ENCODE measurements around the gene ZC2HC1B.

The ZC2HC1B gene

DNA sequence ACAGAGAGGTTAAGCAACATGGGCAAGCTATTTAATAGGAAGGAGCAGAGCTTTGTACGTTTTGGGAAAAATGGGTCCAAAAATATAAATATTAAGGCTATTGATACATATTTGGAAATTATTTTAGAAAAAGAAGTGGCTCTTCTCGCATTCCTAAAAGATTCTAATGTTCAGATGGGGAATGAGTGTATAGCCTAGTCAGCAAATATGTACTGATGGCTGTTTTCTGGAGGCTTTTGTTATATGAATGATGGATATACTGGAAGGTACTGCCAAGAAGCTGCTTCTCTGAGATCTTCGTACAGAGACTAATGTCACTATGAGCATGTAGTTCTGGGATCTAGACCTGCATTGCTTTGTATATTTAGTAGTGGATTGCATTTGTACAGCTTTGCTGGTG is 72.1 kb downstream of the ZC2HC1B start:
- DNase-seq = no peak

DNA sequence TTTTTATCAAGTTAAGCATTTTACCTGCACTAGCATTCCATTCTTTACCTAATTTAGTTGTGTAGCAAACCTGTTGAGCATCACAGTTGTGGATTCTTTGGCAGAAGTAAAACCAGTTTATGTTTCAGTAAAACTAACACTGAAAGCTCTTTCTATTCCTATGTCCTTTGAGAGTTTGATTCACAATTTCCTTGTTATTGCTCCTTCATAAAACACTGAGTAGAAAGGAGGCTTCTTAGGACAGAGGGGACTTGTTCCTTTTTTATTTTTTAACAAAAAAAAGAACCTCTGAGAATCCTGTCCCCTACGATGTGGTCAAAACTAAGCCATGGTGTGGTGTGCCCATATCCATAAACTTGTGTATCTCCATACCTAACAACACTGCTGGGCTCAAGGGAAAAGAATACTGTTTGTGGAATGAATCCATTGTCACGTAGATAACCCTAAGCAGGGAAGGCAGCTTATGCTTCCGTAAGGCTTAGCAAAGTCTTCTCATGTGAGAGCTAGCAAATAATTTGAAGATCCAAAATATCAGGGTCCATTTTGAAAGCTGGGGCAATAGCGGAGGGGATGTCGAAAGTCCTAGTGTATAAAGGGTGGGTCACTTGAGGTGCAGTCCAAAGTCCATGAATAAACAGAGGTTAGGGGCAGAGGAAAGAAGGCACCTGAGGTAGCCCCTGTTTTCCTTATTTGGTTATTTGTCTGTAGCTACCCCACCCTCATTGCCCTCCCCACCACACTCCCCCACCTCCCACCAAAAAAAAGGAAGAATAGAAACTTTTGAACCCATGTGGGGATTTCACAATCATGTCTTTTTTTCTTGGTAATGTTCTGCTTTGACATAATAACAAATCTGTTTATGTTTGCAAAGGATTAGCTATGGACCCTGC is 72.7 kb downstream of the ZC2HC1B start:
- DNase-seq = no peak

DNA sequence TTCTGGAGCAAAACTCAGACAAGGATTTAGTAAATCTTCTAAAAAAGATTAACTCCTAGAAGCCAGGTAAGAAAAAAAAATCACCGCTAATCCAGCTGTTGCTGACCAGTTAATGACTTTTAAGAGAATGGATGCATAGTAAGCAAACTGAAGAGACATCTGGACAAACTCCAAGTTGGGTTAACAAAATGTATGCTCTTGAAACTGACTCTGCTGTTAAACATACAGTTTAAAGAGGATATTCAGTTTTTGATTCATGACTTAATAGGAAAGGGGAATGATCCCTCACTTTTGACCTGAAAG is 73.3 kb downstream of the ZC2HC1B start:
- no peak for DNase-seq

DNA sequence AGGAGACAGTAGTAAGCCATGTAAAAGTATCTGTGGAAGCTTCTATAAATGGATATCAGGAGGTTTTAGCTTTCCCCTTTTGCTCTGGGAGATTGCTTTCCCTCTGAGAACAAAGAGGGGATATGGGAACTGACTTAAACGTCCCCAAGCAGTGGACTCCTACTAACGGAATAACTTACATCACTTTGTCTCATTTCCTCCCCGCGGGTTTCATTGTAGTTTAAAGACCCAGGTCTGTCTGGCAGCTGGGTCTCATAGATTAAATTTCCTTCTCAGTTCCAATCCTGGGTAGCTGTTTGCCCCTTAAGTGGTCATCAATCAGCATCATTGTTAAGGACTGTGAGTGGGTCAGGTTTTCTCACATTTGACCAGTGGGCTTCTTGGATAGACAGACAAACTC is 75.1 kb downstream of the ZC2HC1B start:
- DNase-seq = no peak

DNA sequence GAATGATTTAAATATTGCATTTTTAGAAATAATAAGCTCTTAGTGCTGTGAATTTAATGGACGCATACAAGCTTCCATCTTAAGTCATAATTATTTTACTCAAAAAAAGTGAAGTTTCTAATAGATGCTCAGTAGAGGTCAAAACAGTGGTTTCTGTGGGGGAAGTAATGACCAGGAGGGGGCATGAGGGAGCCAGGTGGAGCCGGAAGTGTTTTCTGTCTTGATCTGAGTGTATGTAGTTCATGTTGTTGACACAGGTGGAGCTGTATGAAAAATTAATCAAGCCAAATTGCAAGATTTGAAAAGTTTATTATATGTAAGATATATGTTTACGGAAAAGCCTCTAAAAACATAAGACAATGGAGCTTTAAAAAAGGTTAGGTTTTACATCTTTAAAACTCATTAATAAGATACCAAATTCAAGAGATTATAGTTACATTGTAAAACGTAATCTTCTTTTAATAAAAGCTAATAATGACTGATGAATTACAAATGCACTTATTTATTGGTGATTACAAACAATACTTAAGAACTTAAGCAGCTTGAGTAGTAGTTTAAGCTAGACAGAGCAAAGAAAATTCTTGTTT is 75.8 kb downstream of the ZC2HC1B start:
- peak; percentile 46 for DNase-seq

DNA sequence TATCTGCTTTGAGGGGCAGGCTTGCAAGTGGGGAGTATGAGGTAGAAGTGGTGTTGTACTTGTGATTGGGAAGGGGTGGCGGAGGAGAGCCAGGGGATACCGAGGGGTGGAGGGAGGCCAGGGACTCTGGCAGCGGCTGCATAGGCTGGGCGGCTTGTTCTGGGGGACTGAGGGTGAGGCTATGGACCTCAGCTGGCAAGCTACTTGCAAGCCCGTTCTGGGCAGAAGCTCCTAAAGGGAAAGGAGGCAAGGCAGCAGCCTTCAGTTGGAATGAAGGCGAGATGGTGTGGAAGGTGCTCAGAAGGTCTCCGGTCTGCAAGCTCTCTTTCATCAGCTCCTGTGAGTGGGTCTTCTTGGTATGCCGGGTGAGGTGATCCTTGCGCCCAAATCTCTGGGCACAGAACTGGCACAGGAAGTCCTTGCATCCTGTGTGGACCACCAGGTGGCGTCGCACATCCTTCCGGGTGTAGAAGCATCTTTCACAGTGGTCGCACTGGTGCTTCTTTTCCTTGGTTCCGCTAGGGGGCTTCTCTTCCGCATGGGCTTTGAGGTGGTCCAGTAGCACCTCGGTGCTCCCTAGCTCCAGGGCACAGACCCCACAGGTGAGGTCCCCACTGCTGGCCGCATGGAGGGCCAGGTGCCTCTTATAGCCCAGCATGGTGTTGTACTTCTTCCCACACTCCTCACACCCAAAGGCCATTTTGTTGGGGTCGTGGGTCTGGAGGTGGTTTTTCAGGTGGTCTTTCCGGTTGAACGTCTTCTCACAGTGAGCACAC is 77.8 kb downstream of the ZC2HC1B start:
- peak; percentile 33 for DNase-seq

DNA sequence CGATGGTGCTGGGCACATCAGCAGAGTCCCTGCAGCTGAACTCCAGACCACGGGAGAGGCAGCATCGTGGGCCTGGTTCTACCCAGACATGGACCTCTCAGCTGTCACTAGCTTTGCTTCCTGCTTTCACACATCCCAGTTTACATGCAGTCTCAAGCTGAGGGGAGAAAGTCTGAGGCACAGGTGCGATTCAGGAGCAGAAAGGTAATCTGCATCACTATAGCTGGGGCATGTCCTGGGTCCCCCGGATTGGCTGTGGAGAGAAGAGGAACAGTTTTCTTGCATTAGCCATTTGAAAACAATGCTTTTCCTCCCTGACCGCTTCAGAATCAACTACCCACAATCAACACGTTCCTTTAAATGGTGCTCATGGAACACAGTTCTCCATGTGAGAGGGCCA is 83.9 kb downstream of the ZC2HC1B start:
- no peak for DNase-seq

- DNase-seq = no peak
Measured at GRCh38 chr6:143949535-143949934, 85.3 kb downstream of the ZC2HC1B start.

GRCh38 chr6:143949962-143950361 is 85.7 kb downstream of the ZC2HC1B start:
- no peak for DNase-seq

DNA sequence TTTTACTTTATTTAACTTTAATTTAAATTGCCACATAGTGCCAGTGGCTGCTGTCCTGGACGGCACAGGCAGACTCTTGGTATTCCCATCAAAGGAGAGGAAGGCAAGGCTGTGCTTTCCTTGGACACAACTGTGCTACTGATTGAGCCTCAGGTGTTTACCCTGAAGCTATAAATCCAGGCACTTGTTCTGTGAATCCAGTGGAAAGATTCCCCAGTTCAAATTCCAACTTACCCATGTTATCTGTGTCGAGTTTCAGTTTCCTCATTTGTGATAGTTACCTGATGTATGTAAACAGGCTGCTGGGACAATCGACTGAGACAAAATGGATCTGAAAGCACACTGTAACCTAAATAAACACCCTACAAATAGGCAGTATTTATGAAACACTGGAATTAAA is 86.6 kb downstream of the ZC2HC1B start:
- DNase-seq = no peak

DNA sequence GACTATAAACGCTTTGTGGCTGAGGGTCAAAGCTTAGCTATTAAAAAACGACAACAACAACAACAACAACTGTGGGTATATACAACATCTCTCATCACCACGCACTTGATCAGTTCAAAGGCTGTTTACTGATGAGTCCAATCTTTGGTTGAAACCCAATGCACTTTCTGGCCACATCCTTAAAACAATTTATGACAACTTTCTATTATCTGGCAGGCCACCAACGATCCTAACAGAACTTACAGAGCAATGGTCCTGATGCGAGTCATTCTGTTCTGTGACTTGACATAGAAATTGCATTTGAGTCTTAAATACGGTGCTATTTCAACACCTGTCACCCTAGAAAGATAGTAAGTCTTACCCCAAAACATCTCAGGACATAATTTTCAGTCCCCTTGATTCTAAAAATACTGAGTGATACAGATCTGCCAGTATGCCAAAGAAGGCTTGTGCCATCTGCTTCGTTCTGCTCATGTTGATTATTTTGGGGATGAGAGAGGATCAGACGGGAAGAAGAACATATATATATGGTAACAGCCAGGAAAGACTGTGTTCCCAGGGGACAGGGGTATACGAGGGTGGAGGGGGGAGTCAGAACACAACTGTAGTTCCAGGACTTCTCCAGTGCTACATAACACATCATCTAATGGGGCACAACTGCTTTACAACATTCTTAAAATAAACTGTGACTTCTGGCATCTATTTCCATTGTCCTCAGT is 87.9 kb downstream of the ZC2HC1B start:
- no peak for DNase-seq

DNA sequence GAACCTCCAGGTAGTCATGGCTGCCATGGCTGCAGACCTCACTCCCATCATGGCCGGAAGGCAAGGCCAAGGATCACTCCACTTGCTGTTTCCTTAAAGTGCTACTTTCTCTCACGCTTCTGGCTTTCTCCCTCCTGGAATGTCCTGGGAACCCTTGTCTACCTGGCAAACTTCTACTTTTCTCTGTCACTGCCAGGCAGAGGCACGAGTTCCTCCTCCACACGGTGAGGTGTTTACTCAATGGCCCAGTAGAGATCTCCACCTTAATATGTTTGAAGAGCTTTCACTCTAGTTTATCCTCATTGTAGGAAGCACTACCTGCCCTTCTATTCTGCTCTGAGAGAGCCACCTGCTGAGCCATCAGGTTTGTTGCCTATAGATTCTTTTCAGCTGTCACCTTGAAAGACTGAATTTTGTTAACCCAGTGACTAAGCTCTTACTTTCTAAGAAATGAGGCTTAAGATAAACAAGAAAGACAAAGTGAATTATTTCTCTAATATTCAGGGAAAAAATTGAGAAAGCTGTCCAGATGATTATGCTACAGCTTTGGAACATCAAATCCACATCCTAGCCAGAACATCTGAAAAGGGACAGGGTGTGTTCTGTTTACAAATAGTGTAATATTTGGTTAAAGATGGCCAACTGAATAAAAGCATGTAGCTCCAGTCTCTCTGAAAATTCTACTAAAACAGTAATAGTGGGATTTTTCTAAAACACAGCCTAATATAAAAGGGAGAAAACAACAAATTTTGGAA is 88.8 kb downstream of the ZC2HC1B start:
- DNase-seq = no peak

DNA sequence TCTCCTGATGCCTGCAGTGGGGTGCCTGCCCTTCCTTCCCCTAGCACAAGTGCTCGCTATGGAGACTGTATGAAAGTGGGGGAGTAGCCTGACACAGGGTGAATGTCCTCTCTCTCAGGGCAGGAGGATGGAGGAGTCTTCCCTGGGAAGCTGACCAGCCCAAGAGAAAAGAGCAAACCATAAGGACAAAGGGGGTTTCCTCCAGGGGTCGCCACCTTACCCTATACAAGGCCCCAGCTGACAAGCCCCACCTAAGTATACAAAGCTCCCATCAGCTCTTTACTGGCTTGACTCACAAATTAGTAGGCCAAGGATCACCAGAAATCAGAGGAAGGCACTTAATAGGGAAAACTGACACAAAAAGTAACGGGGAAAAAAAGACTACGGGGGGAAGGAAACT is 89.6 kb downstream of the ZC2HC1B start:
- DNase-seq = no peak

- no peak for DNase-seq
Measured at GRCh38 chr6:143955971-143956370, 91.7 kb downstream of the ZC2HC1B start.

GRCh38 chr6:143957679-143958274 is 93.5 kb downstream of the ZC2HC1B start:
- no peak for DNase-seq

DNA sequence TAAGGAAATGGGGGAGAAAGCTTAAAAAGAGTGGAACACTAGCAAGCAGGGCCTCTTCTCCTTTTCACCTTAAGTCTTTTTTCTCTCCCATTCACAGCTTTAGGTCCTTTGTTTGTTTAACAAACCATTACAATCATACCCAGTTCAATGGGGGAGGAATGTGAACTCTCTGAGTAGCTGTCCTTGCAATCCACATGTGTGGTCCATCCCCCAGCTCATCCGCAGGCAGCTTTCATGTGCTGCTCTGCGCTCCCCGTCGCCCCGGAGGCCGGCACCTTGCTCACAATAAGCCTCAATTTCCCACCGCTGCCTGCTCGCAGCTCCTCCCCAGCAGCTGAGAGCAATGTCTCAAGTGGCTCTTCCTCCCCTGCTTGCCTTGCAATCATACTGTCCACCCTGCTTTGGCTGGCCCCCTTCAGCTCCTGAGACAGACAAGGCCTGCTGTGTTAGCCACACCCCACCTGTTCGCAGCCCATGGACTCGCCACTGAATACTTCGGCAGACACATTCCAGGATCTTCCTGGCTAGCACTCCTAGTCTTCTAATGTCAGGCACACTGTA is 94.6 kb downstream of the ZC2HC1B start:
- DNase-seq = no peak

DNA sequence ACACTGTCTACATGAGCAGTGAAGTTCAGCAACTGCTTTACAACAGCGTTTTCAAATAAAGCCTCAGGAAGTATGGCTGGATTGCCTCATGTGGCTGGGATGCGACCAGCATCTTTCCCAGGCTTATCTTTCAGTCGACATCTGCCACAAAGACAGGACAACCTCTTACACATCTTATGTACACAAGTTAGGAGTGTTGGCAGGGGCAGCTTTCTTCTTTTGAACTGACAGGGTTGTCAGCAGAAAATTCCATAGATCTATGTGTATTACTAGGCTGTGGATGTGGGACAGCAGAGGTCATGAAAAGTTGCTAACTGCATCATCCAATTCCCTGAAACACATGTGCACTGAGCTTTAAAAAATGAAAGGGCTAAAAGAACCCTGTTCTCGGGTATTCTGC is 95.7 kb downstream of the ZC2HC1B start:
- DNase-seq = no peak

DNA sequence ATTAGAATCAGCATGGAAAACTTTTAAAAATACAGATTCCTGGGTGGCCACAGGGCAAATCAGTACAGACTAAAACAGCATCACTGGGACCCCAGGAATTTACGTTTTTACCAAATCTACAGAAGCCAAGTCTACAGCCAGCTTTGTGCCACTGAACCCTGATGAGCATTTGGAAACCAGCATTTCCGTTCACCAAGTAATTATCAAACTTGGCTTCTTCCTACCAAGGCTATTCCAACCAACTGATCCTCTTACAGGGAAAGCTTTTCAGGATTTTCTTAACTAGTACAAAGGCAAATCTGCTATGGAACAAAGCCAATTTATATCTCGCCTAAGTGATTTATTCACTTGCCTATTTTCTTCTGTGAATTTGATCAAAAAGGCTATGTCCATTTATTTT is 96.8 kb downstream of the ZC2HC1B start:
- DNase-seq = no peak

GRCh38 chr6:143961886-143962878 is 97.9 kb downstream of the ZC2HC1B start:
- DNase-seq = no peak

- no peak for DNase-seq
Measured at GRCh38 chr6:143963158-143963919, 99.1 kb downstream of the ZC2HC1B start.

Measured in activated T-cell treated with anti-CD3 and anti-CD28 coated beads for 4 hours (primary cell).